Measurements from ENCODE around the gene SPA17.

Gene SPA17

DNA sequence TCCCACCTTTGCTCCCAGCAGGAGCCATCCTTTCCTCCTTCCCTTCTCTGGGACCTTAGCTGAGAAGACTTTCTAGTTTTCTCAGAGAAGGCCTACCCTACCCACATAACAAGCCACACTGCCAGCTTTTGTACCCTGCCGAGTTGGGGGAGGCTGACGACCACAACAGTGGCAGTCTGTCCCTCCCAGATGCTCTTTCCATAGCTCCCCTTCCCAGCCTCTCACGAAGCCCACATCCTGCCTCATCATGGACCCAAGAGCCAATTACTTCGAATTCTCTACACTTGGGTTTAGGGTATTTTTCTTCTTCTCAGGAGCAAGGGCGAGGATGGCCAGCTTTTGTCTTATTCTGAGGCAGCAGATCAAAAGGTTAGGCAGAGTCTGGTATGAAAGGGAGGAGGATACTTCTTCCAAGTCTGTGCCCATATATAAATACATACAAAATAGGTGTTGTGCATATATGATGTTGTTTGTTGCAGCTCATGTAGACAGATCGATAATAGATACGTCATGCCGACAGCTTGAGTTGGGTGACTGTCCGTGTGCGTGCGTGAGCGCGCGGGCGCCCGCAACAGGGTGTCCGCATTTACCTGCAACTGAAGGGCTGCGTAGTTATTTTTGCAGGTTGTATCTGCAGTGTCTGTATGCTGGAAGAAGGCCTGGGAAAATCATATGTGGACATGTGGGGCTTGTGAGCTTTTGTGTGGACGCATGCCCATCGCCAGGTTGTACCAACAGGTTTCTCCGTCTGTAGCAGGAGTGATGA is 65.2 kb downstream of the SPA17 start:
- H3K27me3 Mint-ChIP-seq (ENCODE audit: low read depth, poor library complexity) = peaks cover 100% of the 10 kb centered on the region
- H3K27ac Mint-ChIP-seq = no peak overlapping the region
- peaks cover 34% of the 10 kb centered on the region for H3K4me1 Mint-ChIP-seq
- no peak for DNase-seq
- H3K4me3 Mint-ChIP-seq = peak overlapping the region; percentile 78
- TF ChIP-seq, protein P1, sequence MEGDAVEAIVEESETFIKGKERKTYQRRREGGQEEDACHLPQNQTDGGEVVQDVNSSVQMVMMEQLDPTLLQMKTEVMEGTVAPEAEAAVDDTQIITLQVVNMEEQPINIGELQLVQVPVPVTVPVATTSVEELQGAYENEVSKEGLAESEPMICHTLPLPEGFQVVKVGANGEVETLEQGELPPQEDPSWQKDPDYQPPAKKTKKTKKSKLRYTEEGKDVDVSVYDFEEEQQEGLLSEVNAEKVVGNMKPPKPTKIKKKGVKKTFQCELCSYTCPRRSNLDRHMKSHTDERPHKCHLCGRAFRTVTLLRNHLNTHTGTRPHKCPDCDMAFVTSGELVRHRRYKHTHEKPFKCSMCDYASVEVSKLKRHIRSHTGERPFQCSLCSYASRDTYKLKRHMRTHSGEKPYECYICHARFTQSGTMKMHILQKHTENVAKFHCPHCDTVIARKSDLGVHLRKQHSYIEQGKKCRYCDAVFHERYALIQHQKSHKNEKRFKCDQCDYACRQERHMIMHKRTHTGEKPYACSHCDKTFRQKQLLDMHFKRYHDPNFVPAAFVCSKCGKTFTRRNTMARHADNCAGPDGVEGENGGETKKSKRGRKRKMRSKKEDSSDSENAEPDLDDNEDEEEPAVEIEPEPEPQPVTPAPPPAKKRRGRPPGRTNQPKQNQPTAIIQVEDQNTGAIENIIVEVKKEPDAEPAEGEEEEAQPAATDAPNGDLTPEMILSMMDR (IDR thresholded peaks at IDR 0.05) = no peak
- no peaks in the 10 kb centered on the region for H3K9me3 Mint-ChIP-seq
- no peaks in the 10 kb centered on the region for H3K36me3 Mint-ChIP-seq (ENCODE audit: low read depth)

DNA sequence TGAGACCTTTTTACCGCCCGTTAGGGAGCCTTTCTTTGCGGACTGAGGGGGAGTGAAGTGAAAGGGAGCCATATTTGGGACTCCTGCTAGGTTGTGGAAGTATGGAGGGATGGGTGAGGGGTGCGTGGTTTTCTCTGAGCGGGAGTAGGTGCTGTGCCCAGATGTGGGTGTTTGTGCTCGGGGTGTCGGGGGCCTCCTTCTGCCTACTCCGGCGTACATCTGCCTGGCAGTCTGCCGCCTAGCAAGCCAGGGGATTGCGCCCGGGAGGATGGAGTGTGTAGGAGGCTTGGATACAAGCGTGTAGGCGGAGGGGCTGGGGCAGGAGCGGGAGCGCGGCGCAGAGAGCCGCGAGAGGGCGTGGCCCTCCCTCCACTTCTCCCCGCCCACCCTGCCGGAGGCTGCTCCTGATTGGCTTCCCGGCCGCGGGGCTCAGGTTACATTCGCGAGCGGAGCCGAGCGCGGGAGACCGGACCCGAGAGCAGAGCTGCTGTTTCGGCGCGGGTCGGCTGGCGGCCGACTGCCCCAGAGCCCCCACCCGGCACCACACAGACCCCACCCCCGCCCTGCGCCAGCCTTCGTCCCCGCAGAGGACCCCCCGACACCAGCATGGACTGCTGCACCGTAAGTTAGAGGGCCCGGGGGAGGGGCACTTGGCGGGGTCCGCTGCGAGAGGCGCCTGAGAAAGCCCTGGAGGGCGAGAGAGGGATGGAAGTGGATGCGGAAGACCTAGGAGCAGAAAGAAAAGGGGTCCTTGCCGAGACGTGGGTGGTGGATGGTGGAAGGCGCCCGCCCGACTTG is 66.0 kb downstream of the SPA17 start, which contains the start of gene NRGN:
Gene NRGN, plus strand, starts transcription at position 464 of the 798 bp plus-strand sequence. Its CDS starts 143 bp downstream, at position 607.
- Mint-ChIP-seq H3K9me3 (no peaks in the 10 kb centered on the region), H3K27ac (no peak within 1 kb of the TSS), H3K27me3 (ENCODE audit: low read depth, poor library complexity) (peaks cover 100% of the 10 kb centered on the region), H3K4me3 (peak within 1 kb of the TSS; percentile 78), H3K4me1 (peaks cover 34% of the 10 kb centered on the region), H3K36me3 (ENCODE audit: low read depth) (no peaks in the 10 kb centered on the region)
- TF ChIP-seq, protein P1 (IDR thresholded peaks at IDR 0.05) = no peak
- DNase-seq = peak; percentile 97

DNA sequence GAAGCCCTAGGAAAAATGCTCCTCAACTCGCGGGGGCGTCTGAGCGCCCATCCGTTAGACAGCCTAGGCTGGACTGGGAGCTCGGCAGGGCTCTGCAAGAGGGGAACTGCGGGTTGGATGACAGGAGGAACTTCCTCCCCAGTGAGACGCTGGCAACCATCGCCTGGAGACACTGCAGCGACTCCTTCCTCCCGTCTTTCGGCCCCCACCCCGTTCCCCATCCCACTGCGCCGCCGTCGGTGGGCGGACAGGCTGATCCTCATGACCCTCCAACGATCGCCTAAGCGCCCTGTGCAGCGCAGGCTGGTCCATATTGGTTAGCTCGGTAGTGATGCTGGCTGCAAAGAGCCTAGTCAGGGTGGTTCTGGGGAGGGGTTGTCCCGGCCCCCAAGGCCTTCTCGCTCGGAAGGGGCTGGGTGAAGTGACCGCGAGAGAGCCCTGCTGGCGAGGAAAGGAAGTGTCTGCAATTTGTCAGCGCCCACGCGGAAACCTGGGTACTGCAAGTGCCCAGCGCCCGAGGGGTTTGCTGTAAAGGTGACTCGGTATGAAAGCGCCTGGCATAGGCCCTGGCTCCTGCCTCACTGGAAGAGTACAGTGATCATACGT is 66.7 kb downstream of the SPA17 start:
- H3K9me3 Mint-ChIP-seq = no peaks in the 10 kb centered on the region
- H3K36me3 Mint-ChIP-seq (ENCODE audit: low read depth) = no peaks in the 10 kb centered on the region
- H3K4me1 Mint-ChIP-seq = peaks cover 37% of the 10 kb centered on the region
- H3K4me3 Mint-ChIP-seq = peak overlapping the region; percentile 78
- no peak overlapping the region for H3K27ac Mint-ChIP-seq
- peaks cover 100% of the 10 kb centered on the region for H3K27me3 Mint-ChIP-seq (ENCODE audit: low read depth, poor library complexity)
- TF ChIP-seq, protein P1 (IDR thresholded peaks at IDR 0.05) = peak; percentile 41
- DNase-seq = no peak

DNA sequence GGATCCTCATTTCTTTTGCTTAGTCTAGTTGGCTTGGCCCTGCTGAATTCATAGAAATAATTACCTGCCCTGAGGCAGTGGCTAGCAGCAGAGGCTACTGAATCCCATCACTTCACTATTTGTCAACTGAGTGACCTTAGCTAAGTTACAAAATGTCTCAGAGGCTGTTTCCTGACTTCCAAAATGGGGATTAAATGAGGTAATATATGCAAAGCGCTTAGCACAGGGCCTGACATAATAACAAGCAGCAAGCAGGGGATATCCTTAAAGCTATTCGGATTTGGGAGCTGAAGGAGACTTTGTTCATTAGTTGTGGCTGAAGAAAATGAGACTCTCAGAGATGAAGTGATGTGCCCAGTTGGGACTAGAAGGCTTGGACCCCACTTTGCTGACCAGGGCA is 68.9 kb downstream of the SPA17 start:
- H3K4me3 Mint-ChIP-seq = no peak overlapping the region
- no peak overlapping the region for H3K27ac Mint-ChIP-seq
- H3K9me3 Mint-ChIP-seq = no peaks in the 10 kb centered on the region
- peaks cover 100% of the 10 kb centered on the region for H3K27me3 Mint-ChIP-seq (ENCODE audit: low read depth, poor library complexity)
- no peak for DNase-seq
- TF ChIP-seq, protein P1 (IDR thresholded peaks at IDR 0.05) = no peak
- peaks cover 50% of the 10 kb centered on the region for H3K4me1 Mint-ChIP-seq
- H3K36me3 Mint-ChIP-seq (ENCODE audit: low read depth) = no peaks in the 10 kb centered on the region

DNA sequence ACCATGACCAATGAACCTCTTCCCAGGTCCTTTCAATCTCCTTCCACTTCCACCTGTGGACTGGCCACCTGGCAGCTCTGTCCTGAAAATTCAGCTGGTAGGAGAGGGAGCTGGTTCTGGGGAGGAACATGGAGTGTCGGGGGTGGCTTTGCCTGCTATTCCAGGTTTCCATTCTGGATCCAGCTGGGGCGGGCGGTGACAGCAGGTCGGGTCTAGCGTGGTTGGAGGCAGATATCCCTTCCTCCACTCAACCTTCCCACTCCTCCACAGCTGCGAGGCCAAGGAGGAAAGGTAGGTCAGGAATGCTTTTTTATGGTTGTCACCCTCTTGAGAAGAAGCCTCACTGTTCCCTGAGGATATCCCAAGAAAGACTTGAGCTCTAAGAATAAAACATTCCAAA is 69.3 kb downstream of the SPA17 start:
- Mint-ChIP-seq H3K27ac (no peak overlapping the region), H3K4me1 (peaks cover 45% of the 10 kb centered on the region)

More for the DNA sequence above, 69.3 kb downstream of the SPA17 start:
- H3K4me3 Mint-ChIP-seq = no peak overlapping the region
- DNase-seq = no peak
- H3K27me3 Mint-ChIP-seq (ENCODE audit: low read depth, poor library complexity) = peaks cover 100% of the 10 kb centered on the region
- no peaks in the 10 kb centered on the region for H3K9me3 Mint-ChIP-seq
- TF ChIP-seq, protein P1 (IDR thresholded peaks at IDR 0.05) = no peak
- H3K36me3 Mint-ChIP-seq (ENCODE audit: low read depth) = no peaks in the 10 kb centered on the region

Data from nephron progenitor cell (in vitro differentiated cells).